Measurements from ENCODE around the gene SAG. TPM values are rescaled to one million over a fixed set of nuclear protein-coding genes. Genes with fewer than 3 reads are reported as not detected.

Gene SAG
- total and polyA plus RNA-seq, 2 experiments from 2014 or later = not detected

GRCh38 chr2:233320470-233320869, 12.9 kb downstream of the SAG start (continued):
- no peak for TF ChIP-seq ZNF462 (CRISPR knock-in tag; IDR thresholded peaks at IDR 0.05)
- TF ChIP-seq EZH2phosphoT487 (IDR thresholded peaks at IDR 0.05; ENCODE audit: unreplicated experiment) = no peak
- TF ChIP-seq REST (IDR thresholded peaks at IDR 0.05; ENCODE audit: unreplicated experiment) = no peak
- TF ChIP-seq NANOG (IDR thresholded peaks at IDR 0.05; ENCODE audit: borderline replicate concordance) = no peak
- TF ChIP-seq ETS1 (IDR thresholded peaks at IDR 0.05) = no peak
- TF ChIP-seq STAT1 (IDR thresholded peaks at IDR 0.05; ENCODE audit: unreplicated experiment) = no peak
- no peak for TF ChIP-seq JUNB (IDR thresholded peaks at IDR 0.05; ENCODE audit: unreplicated experiment)
- TF ChIP-seq ZNF114 (CRISPR knock-in tag; IDR thresholded peaks at IDR 0.05) = no peak
- no peak for TF ChIP-seq ZNF331 (CRISPR knock-in tag; IDR thresholded peaks at IDR 0.05; ENCODE audit: low read depth)
